Liver (tissue), 3 donors: Measurements from ENCODE around the gene FUBP3.

Source experiments
- CTCF ChIP-seq: fragments of 150-350 bp; IDR thresholded peaks from 2 replicates; pipeline ENCODE4 v1.5.1; 2017; ENCODE audit warnings: improper control_type of control experiment, low read depth, low read length; ENCODE audit not compliant: missing input control
- FOXA1 ChIP-seq: IDR thresholded peaks from 2 replicates; pipeline ENCODE4 v1.6.1; 2016; ENCODE audit warnings: antibody characterized with exemption
- HNF4G ChIP-seq: IDR thresholded peaks from 2 replicates; pipeline ENCODE4 v1.6.1; 2016; ENCODE audit warnings: antibody characterized with exemption
- RAD21 ChIP-seq, 2 donors: IDR thresholded peaks; 2 replicates each; pipeline ENCODE4 v1.6.1; 2016; ENCODE audit warnings: antibody characterized with exemption in 2 of 2, mild to moderate bottlenecking in 2 of 2
- RXRA ChIP-seq, 2 donors: IDR thresholded peaks; 2 replicates each; pipeline ENCODE4 v1.6.1; 2017 to 2018; ENCODE audit warnings: antibody characterized with exemption in 2 of 2, mild to moderate bottlenecking in 1 of 2
- SP1 ChIP-seq: IDR thresholded peaks from 2 replicates; pipeline ENCODE4 v1.6.1; 2018; ENCODE audit warnings: antibody characterized with exemption, mild to moderate bottlenecking
- TAF1 ChIP-seq: conservative IDR thresholded peaks from 2 replicates; pipeline ENCODE4 v1.6.1; 2016; ENCODE audit warnings: antibody characterized with exemption, mild to moderate bottlenecking
- YY1 ChIP-seq: IDR thresholded peaks from 2 replicates; pipeline ENCODE4 v1.6.1; 2016; ENCODE audit warnings: antibody characterized with exemption, mild to moderate bottlenecking
- TF ChIP-seq, protein P1 (sequence below): IDR thresholded peaks from 2 replicates; pipeline ENCODE4 v1.6.1; 2016; ENCODE audit warnings: antibody characterized with exemption, mild to moderate bottlenecking
- TF ChIP-seq, protein P2 (sequence below): IDR thresholded peaks from 2 replicates; pipeline ENCODE4 v1.6.1; 2016; ENCODE audit warnings: antibody characterized with exemption
- donor health status: healthy.
- donor health status: healthy.

DNA sequence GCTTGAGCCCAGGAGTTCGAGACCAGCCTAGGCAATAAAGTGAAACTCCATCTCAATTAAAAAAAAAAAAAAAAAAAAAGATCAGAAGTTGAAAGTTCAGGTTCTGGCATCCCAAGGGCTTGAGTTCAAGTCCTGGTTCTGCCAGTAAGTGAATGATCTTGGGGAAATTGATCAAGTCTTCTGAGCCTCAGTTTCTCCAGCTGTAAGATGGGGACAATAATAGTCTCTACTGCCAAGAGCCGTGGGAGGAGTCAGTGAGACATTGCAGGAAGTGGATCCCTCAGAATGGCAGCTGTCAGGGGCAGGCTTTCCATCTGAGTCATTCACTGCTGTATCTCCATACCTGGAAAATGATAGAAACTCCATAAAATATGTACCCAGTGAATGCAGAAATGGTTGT lies 37.8 kb upstream of the FUBP3 start:
- TF ChIP-seq FOXA1 (no peak), CTCF (no peak), SP1 (no peak), TAF1 (no peak), YY1 (no peak), RAD21 (IDR thresholded peaks at IDR 0.05) (no peak), HNF4G (no peak), RXRA (IDR thresholded peaks at IDR 0.05) (no peak)
- TF ChIP-seq, protein P1, sequence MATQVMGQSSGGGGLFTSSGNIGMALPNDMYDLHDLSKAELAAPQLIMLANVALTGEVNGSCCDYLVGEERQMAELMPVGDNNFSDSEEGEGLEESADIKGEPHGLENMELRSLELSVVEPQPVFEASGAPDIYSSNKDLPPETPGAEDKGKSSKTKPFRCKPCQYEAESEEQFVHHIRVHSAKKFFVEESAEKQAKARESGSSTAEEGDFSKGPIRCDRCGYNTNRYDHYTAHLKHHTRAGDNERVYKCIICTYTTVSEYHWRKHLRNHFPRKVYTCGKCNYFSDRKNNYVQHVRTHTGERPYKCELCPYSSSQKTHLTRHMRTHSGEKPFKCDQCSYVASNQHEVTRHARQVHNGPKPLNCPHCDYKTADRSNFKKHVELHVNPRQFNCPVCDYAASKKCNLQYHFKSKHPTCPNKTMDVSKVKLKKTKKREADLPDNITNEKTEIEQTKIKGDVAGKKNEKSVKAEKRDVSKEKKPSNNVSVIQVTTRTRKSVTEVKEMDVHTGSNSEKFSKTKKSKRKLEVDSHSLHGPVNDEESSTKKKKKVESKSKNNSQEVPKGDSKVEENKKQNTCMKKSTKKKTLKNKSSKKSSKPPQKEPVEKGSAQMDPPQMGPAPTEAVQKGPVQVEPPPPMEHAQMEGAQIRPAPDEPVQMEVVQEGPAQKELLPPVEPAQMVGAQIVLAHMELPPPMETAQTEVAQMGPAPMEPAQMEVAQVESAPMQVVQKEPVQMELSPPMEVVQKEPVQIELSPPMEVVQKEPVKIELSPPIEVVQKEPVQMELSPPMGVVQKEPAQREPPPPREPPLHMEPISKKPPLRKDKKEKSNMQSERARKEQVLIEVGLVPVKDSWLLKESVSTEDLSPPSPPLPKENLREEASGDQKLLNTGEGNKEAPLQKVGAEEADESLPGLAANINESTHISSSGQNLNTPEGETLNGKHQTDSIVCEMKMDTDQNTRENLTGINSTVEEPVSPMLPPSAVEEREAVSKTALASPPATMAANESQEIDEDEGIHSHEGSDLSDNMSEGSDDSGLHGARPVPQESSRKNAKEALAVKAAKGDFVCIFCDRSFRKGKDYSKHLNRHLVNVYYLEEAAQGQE = no peak
- TF ChIP-seq, protein P2, sequence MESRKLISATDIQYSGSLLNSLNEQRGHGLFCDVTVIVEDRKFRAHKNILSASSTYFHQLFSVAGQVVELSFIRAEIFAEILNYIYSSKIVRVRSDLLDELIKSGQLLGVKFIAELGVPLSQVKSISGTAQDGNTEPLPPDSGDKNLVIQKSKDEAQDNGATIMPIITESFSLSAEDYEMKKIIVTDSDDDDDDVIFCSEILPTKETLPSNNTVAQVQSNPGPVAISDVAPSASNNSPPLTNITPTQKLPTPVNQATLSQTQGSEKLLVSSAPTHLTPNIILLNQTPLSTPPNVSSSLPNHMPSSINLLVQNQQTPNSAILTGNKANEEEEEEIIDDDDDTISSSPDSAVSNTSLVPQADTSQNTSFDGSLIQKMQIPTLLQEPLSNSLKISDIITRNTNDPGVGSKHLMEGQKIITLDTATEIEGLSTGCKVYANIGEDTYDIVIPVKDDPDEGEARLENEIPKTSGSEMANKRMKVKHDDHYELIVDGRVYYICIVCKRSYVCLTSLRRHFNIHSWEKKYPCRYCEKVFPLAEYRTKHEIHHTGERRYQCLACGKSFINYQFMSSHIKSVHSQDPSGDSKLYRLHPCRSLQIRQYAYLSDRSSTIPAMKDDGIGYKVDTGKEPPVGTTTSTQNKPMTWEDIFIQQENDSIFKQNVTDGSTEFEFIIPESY = no peak
